ACHN (cell line): ENCODE data around the gene BIRC6.
"Not testable (repeated sequence)": the region's sequence is repeated elsewhere in the genome, so short reads cannot be mapped to it uniquely, and the experiment has no call there.

Experiments
- DNase-seq: peaks from one replicate; pipeline ENCODE4 v3.0.0-alpha.2; 2015
- in situ Hi-C: cut with HindIII; loops from 2 replicates; pipeline ENCODE4 v1.10.0; 2017; ENCODE audit warnings: low sequenced_read_pairs, low pct_ligation_motif_present, low pct_unique_long_range_greater_than_20kb

Gene BIRC6, protein sequence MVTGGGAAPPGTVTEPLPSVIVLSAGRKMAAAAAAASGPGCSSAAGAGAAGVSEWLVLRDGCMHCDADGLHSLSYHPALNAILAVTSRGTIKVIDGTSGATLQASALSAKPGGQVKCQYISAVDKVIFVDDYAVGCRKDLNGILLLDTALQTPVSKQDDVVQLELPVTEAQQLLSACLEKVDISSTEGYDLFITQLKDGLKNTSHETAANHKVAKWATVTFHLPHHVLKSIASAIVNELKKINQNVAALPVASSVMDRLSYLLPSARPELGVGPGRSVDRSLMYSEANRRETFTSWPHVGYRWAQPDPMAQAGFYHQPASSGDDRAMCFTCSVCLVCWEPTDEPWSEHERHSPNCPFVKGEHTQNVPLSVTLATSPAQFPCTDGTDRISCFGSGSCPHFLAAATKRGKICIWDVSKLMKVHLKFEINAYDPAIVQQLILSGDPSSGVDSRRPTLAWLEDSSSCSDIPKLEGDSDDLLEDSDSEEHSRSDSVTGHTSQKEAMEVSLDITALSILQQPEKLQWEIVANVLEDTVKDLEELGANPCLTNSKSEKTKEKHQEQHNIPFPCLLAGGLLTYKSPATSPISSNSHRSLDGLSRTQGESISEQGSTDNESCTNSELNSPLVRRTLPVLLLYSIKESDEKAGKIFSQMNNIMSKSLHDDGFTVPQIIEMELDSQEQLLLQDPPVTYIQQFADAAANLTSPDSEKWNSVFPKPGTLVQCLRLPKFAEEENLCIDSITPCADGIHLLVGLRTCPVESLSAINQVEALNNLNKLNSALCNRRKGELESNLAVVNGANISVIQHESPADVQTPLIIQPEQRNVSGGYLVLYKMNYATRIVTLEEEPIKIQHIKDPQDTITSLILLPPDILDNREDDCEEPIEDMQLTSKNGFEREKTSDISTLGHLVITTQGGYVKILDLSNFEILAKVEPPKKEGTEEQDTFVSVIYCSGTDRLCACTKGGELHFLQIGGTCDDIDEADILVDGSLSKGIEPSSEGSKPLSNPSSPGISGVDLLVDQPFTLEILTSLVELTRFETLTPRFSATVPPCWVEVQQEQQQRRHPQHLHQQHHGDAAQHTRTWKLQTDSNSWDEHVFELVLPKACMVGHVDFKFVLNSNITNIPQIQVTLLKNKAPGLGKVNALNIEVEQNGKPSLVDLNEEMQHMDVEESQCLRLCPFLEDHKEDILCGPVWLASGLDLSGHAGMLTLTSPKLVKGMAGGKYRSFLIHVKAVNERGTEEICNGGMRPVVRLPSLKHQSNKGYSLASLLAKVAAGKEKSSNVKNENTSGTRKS (N-terminal part only)

DNA sequence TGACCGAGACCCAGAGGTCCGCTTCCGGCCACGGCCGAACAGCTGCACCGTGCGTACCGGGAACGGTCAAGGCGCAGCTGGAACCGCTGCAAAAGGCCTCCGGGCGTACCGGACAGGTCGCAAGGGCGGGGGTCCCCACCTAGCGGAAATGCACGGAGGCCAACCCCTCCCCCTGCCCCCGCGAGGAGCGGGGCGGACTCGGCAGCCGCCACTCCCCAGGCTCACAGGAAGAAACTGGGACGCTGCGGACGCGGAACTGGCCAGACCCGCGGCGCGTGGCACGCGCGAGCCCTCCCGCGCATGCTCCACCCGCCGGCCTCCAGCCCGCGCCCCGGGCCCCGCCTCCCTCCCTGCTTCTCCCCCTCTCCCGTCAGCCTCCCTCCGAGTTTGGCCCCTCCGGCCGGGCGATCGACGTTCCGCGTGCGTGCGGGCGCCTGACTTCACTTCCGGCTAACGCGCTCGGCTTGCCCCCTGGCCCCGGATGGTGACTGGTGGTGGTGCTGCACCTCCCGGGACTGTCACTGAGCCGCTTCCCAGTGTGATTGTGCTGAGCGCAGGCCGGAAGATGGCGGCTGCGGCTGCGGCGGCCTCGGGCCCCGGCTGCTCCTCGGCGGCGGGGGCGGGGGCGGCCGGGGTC, at the start of gene BIRC6:
TSS of gene BIRC6 (plus strand) at position 343 of the 637 bp plus-strand sequence. CDS start at position 482, 139 bp downstream.
- in situ Hi-C loops, result no loop called here
- DNase-seq, result peak; percentile 98

DNA sequence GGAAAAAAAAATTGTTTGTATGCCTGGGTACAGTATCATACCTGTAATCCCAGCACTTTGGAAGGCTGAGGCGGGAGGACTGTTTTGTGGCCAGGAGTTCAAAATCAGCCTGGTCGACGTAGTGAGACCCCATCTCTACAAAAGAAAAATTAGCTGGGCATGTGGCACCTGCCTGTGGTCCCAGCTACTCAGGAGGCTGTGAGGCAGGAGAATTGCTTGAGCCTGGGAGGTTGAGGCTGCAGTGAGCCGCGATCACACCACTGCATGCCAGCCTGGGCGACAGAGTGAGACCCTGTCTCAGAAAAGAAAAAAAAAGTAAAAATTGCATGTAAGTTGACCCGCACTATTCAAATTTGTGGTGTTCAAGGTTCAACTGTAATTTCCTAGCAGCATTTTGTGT, 46.2 kb upstream of the BIRC6 start:
- DNase-seq, result no peak
- in situ Hi-C loops, result no loop called here

DNA sequence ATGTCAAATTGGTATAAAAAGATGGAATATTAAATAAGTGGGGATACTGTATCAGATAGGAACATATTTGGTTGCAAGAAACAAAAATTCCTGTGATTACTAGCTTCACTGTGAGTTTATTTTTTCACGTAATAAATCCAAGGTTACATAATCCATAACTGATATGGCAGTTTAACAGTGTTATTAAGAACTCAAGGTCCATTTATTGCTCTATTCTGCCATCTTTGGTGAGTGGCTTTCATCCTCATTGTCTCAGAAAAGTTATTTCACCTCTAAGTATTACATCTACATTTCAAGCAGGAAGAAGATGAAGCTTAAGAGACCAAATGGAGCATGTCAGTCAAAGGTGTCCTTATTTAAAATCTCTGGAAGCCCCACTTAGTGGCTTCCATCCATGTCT, 41.9 kb upstream of the BIRC6 start:
- DNase-seq, result no peak

DNA sequence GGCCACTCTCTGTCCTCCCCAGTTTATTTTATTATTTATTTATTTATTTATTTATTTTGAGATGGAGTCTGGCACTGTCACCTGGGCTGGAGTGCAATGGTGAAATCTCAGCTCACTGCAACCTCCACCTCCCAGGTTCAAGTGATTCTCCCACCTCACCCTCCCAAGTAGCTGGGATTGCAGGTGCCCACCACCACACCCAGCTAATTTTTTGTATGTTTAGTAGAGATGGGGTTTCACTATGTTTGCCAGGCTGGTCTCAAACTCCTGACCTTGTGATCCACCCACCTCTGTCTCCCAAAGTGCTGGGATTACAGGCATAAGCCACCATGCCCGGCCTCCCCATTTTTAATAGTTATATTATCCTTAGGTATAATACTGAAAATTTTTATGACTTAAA, 28.1 kb upstream of the BIRC6 start:
- in situ Hi-C loops, DNase-seq: not testable (repeated sequence)

More for the DNA sequence above, 41.9 kb upstream of the BIRC6 start:
- in situ Hi-C loops, result no loop called here

DNA sequence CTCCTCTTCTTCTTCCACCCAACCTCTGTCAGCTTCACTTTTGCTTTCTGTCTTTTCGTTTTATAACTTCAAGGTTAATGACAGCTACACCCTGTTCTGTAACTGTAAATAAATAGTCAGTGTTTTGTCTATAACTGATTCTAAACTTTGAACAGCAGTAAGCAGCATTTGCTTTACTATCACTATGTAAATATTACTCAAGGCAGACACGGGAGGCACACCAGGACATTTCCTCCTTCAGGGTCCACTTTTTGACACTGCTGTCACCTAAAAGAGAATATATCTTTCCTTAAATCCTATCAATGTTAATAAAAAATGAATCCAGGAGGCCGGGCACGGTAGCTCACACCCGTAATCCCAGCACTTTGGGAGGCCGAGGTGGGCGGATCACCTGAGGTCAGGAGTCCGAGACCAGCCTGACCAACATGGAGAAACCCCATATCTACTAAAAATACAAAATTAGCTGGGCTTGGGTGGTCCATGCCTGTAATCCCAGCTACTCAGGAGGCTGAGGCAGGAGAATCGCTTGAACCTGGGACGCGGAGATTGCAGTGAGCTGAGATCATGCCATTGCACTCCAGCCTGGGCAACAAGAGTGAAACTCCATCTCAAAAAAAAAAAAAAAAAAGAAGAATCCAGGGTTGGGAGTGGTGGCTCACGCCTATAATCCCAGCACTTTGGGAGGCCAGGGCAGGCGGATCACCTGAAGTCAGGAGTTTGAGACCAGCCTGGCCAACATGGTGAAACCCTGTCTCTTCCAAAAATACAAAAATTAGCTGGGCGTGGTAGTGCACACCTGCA, 27.4 kb upstream of the BIRC6 start:
- DNase-seq, in situ Hi-C loops: not testable (repeated sequence)

DNA sequence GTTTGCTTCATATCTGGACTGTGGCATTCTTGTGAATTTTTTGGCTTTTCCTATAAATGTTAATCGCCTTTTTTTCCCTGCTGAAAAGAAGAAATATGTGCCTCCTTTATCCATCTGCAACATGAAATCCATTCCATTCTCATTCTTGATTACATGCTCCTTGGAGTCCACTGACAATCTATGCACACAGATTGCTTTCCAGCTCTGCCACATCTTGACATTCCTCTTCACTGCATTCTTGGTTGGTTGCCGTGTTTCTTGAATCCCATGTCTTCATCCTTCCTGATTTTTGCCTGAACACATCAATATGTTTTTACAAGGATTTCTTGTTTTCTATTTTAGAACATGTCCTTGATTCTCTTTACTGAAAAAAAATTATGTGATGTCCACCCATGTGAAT, 26.7 kb upstream of the BIRC6 start:
- in situ Hi-C loops, result no loop called here
- DNase-seq, result no peak

DNA sequence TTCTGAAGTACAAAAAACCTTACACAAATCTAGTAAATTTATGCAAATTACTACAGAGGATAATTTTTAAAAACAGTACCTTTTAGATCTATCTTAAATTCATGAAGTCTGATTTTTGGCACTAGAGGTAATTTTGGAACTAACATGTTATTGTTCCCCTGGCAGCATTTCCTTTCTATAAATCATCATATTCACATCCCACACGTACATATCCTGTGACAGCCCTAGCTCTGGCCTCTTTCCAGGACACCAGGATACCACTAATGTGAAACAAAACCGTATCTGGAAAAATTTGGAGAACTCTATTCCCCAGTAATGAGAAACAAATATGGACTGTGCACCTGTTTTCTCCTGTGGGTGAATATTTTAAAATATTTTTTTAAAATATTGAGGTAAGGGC, 14.0 kb upstream of the BIRC6 start:
- in situ Hi-C loops, result no loop called here
- DNase-seq, result no peak

DNA sequence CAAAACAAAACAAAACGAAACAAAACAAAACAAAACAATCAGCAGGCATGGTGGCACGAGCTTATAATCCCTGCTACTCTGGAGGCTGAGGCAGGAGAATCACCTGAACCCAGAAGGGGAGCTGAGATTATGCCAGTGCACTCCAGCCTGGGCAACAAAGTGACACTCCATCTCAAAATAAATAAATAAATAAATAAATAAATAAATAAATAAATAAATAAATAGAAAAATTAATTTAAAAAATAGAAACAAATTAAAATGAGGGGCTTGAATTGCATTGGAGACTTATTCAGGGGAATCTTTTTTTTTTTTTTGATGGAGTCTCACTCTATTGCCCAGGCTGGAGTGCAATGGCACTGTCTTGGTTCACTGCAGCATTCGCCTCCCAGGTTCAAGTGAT, 6.0 kb upstream of the BIRC6 start:
- DNase-seq, in situ Hi-C loops: not testable (repeated sequence)

DNA sequence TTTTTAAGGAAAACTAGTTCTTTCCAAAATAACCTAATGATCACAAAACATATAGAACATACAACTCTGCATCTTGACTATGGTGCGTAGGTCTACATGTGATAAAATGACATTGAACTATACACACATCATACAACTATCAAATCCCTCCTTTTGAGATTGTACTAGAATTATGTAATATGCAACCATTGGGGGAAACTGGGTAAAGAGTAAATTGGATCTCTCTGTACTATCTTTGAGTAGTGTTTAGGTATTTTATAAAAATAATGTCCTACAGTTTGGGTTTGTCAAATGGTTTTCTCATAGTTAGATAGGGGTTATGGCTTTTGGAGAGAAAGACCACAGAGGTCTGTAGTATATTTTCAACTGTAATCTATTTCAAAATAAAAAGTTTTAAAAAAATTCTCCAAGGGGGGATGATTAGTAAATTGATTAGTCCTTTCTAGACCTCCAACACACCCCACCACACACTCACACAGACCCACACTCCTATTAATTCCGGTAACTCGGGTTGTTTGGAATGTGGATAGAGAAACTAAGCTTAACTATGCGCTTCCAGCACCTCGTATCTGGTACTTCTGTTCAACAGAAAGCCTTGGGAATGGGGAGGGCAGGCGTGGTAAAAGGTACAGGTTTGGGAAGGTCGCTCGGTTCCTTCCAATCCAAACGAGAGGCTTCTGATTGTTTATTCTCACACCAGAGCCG, 695 bp upstream of the BIRC6 start:
- in situ Hi-C loops, result no loop called here
- no peak for DNase-seq

DNA sequence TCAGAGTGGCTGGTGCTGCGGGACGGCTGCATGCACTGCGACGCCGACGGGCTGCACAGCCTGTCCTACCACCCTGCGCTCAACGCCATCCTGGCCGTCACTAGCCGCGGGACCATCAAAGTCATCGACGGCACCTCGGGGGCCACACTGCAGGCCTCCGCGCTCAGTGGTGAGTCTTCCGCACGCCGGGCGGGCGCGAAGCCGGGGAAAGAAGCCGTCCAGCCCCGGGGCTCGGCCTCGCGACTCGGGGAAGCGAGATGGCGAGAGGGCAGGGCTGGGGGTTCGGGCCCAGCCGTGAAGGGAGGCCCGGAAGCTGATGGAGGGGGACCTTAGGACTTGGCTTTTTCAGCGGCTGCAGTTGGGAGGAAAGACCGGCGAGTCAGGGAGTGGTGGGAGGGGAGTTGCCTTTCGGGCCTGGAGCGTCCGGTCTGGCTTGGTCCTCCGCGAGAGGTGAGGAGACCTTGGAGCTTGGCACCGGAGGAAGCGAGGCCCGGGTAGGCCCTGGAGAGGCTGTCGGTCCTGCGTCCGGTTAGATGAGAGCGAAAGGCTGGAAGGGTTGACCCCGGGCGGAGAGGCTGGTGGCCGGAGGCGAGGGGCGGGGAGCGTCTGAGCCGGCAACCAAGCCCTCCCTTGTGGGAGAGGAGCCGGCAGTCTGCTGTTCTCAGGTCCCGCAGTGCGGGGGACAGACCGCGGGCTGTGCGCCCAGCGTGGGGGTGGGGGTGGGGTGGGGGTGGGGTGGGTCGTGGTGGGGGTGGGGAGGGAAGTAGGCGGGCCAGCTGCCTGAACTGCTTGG, 691 bp downstream of the BIRC6 start:
- peak; percentile 60 for DNase-seq
- in situ Hi-C loops, result no loop called here

DNA sequence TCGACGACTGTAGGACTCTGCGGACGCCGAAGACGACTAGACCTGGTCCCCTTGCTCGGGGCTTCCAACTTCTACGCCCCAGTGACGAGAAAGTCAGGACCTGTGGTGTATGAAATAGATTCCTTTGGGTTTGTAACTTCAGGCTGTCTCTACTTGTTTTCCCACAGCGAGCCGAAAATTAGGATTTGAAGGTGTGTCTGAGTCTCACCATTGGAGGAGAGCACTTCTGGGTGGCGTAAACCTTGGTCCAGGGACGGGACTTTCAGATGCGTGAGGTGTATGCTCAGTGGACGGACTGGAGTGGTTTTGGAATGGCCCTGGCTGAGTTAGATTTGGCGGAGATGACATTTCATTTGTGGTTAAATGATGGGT, 1.3 kb downstream of the BIRC6 start:
- in situ Hi-C loops, result no loop called here
- peak; percentile 29 for DNase-seq

DNA sequence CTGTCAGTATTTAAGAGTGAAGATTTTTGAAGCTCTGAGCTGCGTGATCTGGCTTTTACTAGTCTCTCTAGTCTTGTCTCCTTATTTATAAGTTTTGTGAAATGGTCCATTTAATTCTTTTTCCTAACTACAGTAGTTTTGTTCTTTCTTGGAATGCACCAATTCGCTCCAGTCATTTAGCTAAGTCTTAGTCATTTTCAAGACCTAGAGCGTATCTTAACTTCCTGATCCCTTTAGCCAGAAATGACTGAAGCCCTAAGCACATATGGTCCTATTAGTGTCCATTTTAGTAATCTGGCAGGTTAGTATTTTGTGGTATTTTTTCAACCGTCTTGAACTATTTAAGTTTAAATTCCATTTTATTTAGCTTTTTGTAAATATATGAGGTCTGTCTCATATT, 3.6 kb downstream of the BIRC6 start:
- in situ Hi-C loops, result no loop called here
- DNase-seq, result peak; percentile 23

DNA sequence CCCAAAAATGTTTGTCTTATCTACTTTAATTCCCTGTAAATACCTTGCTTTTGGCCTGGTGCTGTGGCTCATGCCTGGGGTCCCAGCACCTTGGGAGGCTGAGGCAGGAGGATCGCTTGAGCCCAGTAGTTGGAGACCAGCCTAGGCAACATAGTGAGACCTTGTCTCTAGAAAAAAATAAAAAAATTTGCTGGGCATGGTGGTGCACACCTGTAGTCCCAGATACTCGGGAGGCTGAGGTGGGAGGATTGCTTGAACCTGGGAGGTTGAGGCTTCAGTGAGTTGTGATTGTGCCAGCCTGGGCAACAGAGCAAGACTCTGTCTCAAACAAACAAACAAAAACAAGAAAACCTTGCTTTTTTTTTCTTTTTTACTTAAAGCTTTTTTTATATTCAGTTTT, 6.2 kb downstream of the BIRC6 start:
- DNase-seq, in situ Hi-C loops: not testable (repeated sequence)

DNA sequence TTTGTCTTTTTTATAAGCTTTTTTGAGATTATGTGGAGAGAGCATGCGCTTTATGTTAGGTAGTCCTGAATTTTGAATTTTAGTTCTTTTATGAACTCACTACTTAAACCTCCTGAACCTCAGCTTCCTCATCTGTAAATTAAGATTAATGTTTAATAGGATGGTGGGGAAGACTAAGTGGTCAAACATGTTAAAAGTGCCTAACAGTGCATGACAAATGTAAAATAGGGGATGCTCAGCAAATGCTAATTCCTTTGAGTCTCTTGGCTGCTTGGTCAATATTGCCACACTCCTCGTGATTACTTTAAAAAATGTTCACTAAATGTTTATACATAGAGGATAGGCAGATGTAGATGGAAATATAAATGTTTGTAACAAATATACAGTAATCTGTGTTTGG, 6.8 kb downstream of the BIRC6 start:
- peak; percentile 62 for DNase-seq
- in situ Hi-C loops, result no loop called here

DNA sequence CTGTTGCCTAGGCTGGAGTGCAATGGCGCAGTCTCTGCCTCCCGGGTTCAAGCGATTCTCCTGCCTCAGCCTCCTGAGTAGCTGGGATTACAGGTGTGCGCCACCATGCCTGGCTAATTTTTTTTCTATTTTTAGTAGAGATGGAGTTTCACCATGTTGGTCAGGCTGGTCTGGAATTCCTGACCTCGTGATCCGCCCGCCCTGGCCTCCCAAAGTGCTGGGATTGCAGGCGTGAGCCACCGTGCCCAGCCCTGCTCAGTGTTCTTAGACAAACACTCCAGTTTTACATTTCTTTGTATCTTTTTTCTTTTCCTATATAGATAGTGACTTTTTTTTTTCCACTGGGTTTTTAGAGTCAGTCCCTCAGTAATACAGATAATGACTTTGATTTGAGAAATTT, 7.5 kb downstream of the BIRC6 start:
- DNase-seq, in situ Hi-C loops: not testable (repeated sequence)

DNA sequence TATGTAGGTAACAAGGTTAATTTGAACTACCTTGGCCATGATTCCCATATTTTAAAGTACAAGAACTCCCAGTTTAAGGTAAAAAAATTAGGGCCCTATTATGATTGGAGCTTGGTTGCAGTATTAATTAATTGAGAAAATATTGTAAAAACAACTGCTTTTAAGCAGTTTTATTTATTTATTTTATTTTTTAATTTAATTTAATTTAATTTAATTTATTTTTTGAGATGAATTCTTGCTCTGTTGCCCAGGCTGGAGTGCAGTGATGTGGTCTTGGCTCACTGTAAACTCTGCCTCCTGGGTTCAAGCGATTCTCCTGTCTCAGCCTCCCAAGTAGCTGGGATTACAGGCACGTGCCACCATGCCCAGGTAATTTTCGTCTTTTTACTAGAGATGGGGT, 8.9 kb downstream of the BIRC6 start:
- DNase-seq, in situ Hi-C loops: not testable (repeated sequence)
